ENCODE data around the gene USP49.

USP49 gene

DNA sequence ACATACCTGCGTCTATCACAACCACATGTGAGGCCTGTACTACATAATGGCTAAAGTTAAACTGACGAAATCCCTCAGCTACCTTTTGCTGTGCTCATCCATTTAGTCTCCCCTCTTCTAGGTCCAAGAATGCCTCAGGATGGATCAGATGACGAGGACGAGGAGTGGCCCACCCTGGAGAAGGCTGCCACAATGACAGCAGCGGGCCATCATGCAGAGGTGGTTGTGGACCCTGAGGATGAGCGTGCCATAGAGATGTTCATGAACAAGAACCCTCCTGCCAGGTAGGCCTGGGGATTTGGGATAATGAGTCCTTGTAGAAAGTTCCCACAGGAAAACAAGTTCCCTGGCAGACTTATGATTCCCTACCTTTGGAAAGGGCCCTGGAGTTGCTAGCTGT is 32.1 kb upstream of the USP49 start:
- DNase-seq, result no peak

DNA sequence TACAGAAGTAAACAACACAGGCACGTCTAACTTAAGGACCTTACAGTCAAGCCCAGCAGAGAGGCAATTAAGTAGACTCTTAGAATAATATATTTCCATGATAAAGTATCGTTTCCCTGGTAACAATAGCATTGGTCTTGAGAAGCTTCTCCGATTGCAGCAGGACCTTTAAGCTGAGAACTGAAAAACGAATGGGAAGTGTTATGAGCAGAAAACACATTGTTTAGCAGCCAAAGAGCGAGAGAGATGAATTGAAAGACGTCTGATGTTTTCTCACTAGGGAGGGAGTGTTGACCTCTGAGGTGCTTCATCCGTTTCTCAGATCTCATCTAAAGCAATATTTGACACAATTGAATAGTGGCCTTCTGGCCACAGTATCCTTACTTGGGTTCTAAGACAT is 27.0 kb upstream of the USP49 start:
- no peak for DNase-seq

DNA sequence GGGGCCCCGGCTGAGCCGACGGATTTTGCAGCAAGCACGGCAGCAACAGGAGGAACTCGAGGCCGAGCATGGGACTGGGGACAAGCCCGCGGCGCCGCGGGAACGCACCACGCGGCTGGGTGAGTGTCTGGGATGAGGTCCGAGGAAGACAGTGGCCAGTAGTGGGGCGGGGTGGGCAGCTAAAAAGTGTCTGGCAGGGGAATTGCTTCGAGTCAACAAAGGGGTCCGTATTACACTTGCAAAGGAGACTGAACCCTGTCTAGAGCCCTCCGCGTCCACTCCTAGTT is 26.5 kb upstream of the USP49 start:
- DNase-seq, result peak; percentile 73

DNA sequence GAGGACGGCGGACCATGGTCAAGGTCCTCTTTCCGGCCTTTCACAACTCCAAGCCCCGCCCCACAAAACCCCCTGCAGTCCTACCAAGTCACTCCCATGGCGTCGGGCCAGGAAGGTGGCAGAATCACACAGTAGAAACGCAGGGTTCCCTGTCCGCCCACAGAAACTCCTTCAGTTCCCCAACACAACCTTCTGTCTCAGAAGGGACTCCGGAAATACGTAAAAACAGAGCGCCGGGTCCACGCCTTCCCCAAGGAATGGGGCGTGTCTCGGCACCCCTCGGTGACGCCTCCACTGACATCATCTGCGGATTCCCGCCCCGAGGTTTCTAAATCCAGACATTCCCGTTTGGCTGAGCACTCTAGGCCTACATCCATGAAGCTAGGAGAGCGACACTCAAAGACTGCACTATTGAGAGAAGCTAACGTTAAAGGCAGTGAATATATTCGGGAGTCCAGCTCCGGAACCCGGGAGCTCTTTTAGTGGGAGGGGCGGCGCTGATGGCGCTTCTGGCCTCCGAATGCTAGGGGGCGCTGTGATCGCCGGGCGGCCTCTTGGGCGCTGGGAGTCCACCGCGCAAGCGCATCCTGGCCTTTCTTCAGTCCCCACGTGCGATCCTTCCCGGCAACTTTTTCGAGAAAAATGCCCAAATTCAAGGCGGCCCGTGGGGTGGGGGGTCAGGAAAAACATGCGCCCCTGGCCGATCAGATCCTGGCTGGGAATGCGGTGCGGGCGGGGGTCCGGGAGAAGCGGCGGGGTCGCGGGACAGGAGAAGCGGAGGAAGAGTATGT is 25.9 kb upstream of the USP49 start, which contains the start of the genes BYSL and MED20:
TSS of gene BYSL (plus strand) at position 579 of the 791 bp plus-strand sequence. CDS start at position 643, 64 bp downstream.
TSS of gene MED20 (minus strand) at position 219 of the 791 bp plus-strand sequence. CDS start at position 98, 121 bp downstream.
- peak; percentile 96 for DNase-seq

DNA sequence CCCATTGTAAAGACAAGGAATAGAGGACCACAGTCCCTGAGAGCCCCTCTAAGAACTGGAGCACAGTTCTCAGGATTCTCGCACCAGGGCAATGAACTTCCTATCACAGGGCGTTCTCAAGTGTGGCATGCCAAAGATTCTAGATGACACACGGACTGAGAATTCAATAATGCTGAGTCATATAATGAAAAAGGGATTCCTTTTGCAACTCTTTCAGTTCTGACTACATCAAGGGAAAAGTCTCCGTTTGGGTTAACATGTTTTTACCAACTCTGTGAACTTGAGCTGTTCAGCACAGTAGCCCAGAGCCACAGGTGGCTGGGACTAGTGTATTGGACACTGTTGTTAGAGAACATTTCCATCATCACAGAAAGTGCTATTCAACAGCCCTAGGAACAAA is 22.4 kb upstream of the USP49 start:
- no peak for DNase-seq

DNA sequence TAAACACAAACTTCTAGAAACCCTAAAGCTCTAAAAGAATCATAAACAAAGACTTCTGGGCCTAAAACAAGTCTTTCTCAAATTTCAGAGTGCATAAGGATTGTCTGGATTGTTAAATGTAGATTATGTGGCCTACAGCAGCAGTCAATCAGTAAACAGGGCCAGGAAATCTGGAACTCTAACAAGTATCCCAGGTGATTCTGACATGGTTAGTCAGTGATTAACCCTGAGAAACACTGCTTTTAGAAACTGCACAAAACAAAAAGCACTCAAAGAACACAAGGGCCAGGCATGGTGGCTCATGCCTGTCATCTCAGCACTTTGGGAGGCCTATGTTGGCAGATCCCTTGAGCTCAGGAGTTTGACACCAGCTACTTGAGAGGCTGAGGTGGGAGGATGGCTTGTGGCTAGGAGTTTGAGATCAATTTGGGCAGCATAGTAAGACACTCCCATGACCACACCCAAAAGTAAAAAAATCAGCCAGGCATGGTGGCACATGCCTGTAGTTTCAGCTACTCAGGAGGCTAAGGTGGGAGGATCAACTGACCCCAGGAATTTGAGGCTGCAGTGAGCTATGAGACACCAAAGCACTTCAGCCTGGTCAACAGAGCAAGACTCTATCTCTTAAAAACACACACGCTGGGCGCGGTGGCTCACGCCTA is 19.8 kb upstream of the USP49 start:
- DNase-seq, result no peak

DNA sequence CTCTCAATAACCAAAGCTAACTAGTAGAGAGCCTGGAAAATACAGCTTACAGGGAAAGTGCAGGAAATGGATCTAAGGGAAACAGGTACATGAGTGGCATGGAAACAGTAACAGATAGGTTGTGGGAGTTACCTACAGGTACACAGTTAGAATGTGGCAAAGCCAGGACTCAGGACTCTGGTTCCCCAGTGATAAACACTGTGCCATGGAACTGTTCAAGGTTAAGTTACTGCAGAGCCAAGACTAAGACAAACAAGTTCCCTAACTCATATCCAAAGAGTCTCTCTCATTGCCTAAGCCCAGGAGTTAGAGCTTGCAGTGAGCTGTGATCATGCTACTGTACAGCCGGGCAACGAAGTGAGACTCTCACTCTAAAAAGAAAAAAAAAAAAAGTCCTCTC is 19.2 kb upstream of the USP49 start:
- no peak for DNase-seq

DNA sequence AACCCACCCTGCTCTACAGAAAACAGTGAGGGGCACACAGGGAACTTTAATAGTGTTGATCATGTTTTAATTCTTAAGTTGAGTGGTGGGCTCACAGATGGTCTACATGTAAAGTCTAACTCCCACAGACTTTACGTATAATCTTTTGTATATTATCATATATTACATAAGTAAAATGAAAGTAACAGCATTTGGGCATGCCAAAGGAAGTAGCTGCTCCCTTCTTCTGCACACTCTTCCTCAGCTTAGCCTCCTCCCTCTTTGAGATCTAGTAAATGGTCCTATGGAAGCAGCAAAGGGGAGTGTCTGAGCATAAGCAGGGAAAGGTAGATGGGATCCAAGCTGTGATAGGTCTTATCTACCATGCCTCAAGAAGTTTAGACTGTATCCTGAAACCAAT is 14.6 kb upstream of the USP49 start:
- DNase-seq, result no peak

DNA sequence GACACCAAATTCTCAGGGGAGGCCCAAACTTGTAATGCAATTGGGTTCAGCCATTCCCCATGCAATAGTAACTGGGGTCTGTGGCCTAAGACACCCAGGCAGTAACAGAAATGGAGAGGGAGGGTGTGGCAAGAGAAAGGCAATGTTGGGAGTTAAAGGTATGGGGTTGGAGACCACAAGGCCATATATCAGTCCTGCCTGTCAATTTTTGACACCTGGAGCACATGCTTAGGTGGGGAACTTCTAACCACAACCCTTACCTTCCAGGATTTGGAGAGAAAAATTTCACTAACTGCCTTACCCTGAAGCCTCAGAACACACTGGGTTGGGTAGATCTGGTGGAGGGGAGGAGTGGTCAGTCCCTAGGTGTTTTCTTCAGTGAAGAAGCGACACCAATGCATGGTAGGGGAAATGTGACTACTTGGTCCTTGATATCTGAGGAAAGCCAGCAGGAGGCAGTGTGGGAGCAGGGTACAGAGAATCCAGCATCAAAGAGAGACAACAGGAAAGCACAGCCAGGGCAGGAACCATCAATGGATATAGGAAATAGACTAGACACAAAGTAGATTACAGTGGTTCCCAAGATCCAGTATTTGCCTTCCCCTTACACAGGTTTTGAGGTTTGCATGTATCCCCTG is 6.8 kb upstream of the USP49 start:
- peak; percentile 29 for DNase-seq

DNA sequence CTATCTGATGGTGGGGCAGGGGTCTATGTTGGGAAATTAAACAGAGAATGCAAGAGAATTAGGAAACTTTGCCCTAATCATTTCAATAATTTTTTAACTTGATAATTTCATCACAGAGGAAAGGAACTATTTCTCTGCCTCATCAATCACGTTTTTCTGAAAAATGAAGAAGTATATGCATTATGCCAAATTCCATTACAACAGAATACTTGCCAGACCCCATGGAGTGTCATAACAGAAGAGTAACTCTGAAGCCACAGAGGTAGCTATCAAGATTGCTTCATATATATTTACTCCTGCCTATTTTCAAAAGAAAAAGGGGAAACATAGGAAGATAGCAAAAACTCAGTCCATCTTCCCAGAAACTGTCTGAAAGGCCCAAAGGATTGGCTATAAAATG is 5.7 kb upstream of the USP49 start:
- no peak for DNase-seq

DNA sequence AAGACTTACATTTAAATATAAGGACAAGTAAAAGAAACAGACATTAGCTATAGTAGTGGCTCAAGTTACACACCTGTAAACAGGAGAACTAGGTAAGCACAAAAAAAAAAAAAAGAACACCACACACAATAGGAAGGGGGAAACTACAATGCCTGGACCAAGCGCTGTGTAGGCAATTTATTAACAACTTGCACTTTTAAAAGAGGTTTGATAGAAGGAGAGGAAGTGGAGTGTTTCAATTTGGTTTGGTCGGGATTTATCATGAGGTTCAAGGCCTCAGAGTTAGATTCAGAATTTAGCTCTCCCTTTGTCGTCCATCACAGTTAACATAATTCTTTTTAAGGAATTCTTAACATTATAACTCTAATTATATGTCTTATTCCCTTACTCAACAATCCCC is 1.1 kb upstream of the USP49 start:
- DNase-seq, result peak; percentile 35

DNA sequence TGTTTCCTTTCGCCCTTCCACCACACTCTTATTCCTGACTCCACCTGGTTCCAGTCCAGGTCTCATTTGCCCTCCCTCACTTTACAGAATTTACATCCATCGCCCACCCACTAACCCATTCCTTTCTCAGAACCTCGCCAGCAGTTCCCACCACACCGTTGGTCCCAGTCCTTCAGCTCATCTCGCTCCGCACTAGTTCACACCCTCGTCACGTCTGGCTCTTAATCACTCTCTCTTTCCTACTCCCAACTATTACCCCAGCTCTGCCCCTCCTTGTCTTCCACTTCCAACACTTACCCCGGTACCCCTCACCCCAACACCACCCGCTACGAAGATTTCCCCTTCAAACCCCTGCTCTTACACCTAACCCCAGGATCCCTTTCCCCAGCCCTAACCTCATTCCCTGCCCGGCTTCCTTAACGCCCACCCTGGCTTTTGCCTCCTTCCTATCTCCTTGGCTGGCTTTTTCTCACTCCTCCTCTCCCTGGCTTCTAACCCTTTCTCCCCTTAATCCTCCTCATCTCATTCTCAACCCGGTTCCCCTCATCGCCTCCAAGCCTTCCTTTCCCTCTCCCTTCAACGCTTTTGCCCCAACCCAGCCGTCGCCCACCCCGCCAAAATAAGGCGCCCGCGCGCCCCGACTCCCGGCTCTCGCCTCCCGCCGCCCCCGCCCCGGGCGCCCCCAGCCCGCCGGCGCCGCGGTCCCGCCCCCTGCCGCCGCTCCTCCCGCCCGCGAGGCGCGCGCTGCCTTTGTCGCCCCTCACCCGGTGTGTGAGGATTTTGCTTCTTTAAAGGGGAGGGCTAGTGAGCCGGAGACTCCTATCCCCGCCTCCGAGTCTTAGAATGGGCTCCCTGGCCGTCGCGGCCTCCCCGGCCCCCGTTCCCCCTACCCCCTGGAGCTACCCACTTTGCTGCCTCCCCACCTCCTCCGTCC is 542 bp downstream of the USP49 start:
- DNase-seq, result no peak

DNA sequence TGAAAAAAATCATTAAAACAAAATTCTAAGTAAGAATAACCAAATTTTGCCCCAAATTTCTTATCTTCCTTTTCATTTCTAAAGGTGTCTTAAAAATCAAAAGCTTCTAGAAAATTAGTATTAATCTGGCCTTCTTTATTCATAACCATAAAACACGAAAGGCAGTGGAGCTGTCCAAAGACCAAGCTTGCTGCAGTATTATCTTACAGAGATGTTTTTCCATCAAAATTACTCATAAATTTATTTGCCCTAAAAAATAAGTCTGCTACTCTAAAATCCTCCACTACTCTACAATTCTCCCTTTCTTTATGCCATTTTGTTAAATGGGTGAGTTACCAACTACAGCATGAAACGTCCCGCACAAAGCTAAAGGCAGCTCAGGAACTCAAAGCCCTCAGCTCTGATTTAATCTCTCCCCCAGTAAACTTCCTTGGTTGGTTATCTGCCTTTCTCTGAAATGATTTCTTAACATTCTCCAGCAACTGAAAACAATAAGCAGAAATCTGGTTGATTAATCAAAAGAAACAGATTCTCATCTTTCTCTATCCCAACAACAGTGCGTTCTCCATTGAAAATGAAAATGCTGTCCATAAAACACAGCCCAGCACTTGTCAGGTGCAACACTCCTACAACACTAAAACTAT is 2.1 kb downstream of the USP49 start:
- DNase-seq, result no peak

DNA sequence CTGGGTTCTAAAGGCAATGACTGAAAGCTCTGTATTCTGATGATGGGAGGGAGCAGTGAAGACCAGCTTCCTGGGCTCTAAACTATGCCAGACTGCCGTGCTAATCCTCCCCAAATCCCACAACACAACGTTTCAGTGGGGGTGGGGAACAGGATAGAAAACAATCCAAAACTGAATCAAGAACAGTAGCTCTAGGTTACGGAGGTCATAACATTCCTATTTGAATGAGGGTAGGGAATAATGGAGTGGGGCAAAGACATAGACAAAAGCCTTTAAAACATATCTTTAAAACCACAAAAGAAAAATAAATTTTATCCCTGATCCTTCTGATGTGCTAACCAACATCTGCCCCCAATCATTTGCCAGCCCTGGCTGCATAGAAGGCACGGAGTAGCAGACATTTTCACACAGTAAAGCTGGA is 7.8 kb downstream of the USP49 start:
- DNase-seq, result no peak

DNA sequence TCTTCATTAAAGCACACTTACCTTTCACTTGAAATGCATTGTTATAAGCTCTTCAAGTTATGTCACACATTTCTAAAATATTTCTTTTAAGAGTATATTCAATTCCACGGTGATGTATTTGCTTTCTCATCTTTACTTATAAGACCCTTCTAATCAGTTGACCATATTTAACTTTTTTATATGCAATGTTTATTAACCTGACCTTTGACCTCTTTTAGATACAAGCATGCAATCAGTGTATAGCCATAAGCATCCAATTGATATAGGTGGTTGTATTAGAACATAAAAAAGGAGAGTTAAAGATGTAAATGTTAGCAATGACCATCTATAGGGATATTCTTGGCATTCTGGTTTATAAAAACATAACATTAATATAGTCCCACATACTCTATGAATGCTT is 9.2 kb downstream of the USP49 start:
- no peak for DNase-seq

DNA sequence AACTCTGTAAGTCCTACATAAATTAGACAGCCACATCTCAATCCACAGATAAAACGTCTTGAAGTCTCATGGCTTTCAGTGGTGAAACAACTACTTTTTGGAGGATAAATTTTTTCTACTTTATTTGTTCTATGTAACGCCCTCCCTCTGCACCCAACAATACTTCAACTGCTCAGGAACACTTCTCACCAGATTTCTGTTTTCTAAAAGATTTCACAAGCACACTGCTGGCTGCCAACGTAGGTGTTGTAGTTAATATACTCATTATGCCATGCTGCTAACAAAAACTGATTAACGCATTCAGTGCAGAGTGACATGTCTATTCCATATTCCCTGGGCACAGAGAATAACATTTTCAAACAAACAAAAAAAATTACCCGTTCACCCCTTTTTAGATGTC is 10.2 kb downstream of the USP49 start:
- no peak for DNase-seq

DNA sequence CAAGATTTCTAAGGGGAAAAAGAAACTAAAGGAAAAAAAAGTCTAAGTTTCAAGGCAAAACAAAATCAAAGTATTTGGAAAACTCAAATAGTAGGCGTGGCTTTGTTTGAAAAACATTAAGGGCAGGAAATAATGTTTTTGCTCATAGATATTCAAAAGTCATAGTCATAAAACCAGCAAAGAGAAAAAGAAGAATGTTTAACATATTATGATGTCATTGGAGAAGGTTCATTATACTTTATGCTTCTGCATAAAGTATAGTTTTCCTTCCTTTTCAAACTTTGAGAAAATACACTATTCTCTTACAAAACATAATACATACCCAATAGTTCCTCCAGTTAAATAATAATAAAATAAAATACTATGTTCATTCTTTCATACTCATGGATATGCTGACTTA is 13.7 kb downstream of the USP49 start:
- DNase-seq, result no peak

DNA sequence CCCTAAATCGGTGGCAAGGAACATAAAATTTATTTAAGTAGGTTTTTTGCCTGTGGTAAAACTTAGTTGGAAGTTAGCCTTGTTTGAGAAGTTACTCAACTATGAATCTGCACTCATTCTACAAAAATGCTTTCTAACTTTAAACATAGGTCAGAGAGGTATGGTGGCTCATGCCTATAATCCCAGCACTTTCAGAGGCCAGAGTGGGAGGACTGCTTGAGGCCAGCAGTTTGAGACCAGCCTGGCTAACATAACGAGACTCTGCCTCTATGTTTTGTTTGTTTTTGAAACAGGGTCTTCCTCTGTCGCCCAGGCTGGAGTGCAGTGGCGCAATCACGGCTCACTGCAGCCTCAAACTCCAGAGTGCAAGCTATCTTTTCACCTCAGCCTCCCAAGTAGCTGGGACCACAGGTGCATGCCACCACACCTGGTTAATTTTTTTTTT is 16.2 kb downstream of the USP49 start:
- no peak for DNase-seq

DNA sequence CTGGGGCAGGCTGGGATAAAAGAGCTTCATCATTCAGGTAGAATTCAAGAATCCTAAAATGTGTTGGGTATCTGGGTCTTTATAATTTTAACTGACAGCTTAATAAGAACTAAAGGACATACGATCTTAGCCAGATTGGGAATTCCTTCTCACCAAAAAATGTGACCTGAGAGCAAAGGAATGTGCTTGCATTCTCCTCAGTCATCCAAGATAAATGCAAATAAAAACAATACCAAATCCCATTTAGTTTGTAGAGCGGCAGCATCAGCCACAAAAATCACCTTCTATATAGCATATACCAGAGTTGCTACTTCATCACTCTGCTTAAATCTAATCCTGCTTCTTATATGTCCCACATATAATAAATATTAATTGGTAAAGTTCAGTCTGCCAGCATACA is 16.9 kb downstream of the USP49 start:
- DNase-seq, result no peak

DNA sequence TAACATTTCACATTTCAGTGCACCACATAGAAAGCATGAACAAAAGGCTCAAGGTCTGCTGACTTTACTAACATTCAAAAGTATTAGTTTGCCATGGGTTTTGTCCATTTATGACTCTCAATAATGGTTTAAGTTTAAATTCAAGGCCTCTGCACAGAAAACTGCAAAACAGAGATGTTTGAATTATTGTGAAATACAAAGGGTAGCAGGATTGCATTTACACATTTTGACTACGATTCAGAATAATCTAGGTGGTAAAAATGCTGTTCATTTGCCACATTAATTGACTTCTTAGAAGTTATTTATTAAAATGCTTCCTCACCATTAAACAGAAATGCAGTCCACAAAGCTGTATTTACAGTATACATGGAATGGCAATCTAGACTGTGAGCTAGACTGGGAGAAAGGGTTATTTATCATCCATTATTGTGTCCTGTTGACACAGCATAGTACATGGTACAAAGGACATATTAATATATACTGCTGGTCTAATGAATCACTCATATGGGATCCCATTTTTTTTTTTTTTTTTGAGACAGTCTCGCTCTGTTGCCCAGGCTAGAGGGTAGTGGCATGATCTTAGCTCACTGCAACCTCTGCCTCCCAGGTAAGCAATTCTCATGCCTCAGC is 18.0 kb downstream of the USP49 start:
- DNase-seq, result no peak

DNA sequence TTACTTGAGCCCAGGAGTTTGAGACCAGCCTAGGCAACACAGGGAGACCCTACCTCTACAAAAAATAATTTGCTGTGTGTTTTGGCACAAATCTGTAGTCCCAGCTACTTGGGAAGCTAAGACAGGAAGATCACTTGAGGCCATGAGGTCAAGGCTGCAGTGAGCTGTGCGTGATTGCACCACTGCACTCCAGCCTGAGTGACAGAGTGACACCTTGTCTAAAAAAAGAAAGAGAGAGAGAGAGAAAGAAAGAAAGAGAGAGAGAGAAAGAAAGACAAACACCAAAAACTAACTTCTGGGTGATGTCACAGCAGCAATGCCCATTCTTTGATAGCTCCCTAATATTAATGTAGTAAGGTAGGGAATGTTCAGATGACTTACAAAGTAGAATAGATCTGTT is 20.4 kb downstream of the USP49 start:
- no peak for DNase-seq

DNA sequence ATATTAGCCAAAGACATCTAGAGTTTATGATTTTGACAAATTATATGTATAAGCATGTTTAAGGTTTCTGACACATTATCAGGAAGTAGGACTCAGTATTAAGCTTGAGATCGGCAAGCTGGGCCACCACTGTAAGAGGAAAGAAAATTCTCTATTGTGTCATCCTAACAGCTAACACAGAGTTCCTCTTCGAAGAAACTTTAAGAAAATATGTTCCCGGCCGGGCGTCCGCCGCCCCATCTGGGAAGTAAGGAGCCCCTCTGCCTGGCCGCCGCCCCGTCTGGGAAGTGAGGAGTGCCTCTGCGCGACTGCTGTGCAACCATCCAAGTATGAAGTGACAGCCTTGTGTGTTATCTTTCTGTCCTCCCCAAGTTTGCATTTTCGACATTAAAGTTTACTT is 23.0 kb downstream of the USP49 start:
- no peak for DNase-seq

Measured in DMS53 (cell line).